ENCODE data around the gene RARG.

GRCh38 chr12:53224061-53224896, 7.7 kb downstream of the RARG start:
- no peak for TF ChIP-seq ZBTB21 (tag by site-specific recombination; IDR thresholded peaks at IDR 0.05)
- no peak for TF ChIP-seq PBX3 (CRISPR knock-in tag; IDR thresholded peaks at IDR 0.05)
- TF ChIP-seq CTCF (tag by site-specific recombination; IDR thresholded peaks at IDR 0.05), result peak; percentile 27; the same call in 1 of the 2 replicates
- TF ChIP-seq ZNF2 (tag by site-specific recombination; IDR thresholded peaks at IDR 0.05), result no peak

Measured in HEK293 (cell line).